DMS153 treated with DMSO at 0.1 percent for 48 hours (cell line): ENCODE results near the gene ARHGEF10L.

ENCODE experiments used
- DNase-seq: peaks from one replicate; lab custom pipeline; 2025; ENCODE audit not compliant: unreplicated experiment; lab: John Stamatoyannopoulos, UW

The ARHGEF10L gene

GRCh38 chr1:17672226-17672625, 132.7 kb downstream of the ARHGEF10L start:
- DNase-seq, result no peak

GRCh38 chr1:17673329-17674072, 134.0 kb downstream of the ARHGEF10L start:
- DNase-seq, result no peak

GRCh38 chr1:17674726-17675500, 135.4 kb downstream of the ARHGEF10L start:
- no peak for DNase-seq

- no peak for DNase-seq
Measured at GRCh38 chr1:17675744-17676143, 136.2 kb downstream of the ARHGEF10L start.

GRCh38 chr1:17676387-17677060, 137.0 kb downstream of the ARHGEF10L start:
- DNase-seq, result no peak

GRCh38 chr1:17678011-17678410, 138.5 kb downstream of the ARHGEF10L start:
- DNase-seq, result no peak

- DNase-seq, result no peak
Measured at GRCh38 chr1:17679856-17680255, 140.4 kb downstream of the ARHGEF10L start.

- no peak for DNase-seq
Measured at GRCh38 chr1:17680308-17680707, 140.8 kb downstream of the ARHGEF10L start.

- no peak for DNase-seq
Measured at GRCh38 chr1:17682400-17682799, 142.9 kb downstream of the ARHGEF10L start.

GRCh38 chr1:17683598-17683997, 144.1 kb downstream of the ARHGEF10L start:
- no peak for DNase-seq

GRCh38 chr1:17684810-17685209, 145.3 kb downstream of the ARHGEF10L start:
- DNase-seq, result no peak

- no peak for DNase-seq
Measured at GRCh38 chr1:17686258-17686657, 146.8 kb downstream of the ARHGEF10L start.

- DNase-seq, result no peak
Measured at GRCh38 chr1:17687145-17687544, 147.6 kb downstream of the ARHGEF10L start.

GRCh38 chr1:17688217-17688810, 148.8 kb downstream of the ARHGEF10L start:
- DNase-seq, result no peak

GRCh38 chr1:17689011-17689410, 149.5 kb downstream of the ARHGEF10L start:
- no peak for DNase-seq

- DNase-seq, result no peak
Measured at GRCh38 chr1:17690906-17691634, 151.6 kb downstream of the ARHGEF10L start.

- DNase-seq, result no peak
Measured at GRCh38 chr1:17692645-17693044, 153.1 kb downstream of the ARHGEF10L start.

GRCh38 chr1:17696417-17697301, 157.2 kb downstream of the ARHGEF10L start:
- no peak for DNase-seq

- DNase-seq, result no peak
Measured at GRCh38 chr1:17697458-17697857, 158.0 kb downstream of the ARHGEF10L start.

GRCh38 chr1:17699581-17699980, 160.1 kb downstream of the ARHGEF10L start:
- DNase-seq, result no peak
